Activated CD4-positive, alpha-beta T cell treated with anti-CD3 and anti-CD28 coated beads, Interleukin-2, amount 50 U/mL, for 48 hours (primary cell): ENCODE results near the gene ARG2.
A peak's percentile ranks its signal among the peaks of the same experiment; 100 is the strongest.
"Not testable (repeated sequence)": the region's sequence is repeated elsewhere in the genome, so short reads cannot be mapped to it uniquely, and the experiment has no call there.

Experiments used
- DNase-seq, 2 experiments: peaks; one replicate each; pipeline ENCODE4 v3.0.0-alpha.2; 2020

Gene ARG2

DNA sequence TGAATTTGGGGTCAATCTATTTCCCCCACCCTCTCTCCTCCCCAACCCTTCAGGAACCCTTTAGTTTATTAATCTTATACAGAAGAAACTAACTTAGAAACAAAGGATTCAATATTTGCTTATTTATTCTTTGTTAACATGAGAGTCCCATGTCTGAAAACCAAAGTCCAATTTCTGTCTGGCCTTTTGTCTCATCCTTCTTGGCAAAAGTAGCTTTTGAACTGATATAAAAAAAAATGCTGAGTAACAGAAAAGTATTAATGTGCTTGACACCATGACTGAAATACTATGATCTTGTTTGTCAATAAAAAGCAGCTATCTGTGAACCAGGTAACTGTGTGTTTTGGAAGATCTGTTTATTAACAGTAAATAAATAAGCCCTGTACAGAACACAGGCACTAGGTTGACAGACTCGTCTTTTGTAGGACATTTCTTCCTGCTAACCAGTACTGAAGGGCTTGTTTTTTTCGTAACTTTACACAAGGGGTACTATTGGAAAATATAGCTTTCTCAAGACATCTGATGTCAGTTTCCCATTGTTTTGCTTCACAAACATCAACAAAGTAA lies 30.4 kb upstream of the ARG2 start:
- DNase-seq = no peak

DNA sequence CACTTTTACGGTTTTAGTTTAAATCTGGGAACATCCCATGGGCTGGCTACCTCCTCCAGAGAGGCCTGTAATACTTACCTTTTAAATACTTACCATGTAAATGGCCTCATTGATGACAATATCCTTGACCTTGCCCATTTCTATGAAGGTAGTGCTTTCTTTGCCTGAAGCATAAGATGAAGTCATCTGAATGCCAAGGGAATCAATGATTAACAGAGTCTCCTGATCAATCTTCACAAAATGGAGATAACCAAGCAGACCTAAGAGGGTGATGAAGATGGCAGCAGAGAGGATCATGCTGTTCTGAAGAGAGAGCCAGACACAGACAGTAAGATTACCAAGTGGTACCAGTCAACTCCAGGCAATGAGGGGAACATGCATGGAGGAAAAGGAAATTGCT lies 26.1 kb upstream of the ARG2 start:
- DNase-seq = not testable (repeated sequence)

DNA sequence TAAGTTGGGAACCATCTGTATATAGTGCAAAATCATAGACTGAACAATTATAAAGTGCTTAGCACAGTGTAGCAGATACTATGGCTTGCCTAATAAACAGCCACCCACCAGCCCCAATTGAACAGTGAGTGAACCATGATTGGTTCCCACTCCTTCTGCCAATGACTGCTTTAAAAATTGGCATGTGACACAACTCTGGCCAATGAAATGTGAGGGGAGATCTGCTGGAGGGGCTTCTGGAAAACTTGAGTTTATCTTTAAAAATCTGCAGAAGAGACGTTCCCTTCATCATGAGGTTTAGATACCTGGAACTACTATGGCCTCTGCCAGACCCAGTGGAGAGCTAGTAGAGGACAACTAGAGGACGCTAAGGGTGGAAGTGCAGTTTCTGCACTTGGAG lies 24.3 kb upstream of the ARG2 start:
- no peak for DNase-seq

DNA sequence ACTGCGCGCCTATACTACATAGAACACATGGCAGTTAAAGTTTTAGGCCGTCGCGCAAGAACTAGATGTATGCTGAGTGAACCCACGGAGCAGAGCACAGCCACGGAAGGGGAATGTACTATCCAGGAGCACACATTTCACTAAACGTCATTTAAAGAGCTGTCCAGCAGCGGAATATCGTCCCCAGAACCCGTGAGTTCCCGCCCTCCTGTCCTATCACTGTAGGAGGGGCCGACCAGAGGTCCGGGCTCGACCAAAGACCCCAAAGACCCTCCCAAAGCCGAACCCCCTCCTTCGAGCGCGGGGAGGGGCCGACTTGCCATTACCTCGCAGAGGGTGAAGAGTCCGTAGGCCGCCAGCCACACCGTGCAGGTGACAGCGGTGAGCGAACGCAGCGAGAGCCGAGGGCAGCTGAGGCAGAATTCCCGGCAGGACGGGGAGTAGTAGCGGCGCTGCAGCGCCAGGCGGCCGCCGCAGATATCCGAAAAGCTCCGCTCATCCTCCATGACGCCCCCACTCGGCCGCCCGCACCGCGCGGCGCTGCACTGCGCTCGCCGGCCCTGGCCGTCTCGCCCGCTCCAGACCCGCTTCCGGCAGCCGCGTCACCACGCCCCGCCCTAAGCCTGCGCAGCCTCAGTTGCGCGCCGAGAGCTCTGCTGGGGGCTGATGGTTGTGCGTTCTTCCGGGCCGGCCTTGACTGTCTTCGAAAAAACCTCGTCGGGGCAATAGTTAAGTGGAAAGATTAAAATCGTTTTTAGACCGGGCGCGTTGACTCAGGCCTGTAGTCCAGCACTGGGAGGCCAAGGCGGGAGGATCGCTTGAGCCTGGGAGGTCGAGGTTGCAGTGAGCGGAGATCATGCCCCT lies 19.8 kb upstream of the ARG2 start, which contains the start of gene PIGH:
Gene PIGH (minus strand): TSS at position 571 of the 864 bp plus-strand sequence. CDS start 65 bp downstream, at position 506.
- DNase-seq = peak; percentile 96

DNA sequence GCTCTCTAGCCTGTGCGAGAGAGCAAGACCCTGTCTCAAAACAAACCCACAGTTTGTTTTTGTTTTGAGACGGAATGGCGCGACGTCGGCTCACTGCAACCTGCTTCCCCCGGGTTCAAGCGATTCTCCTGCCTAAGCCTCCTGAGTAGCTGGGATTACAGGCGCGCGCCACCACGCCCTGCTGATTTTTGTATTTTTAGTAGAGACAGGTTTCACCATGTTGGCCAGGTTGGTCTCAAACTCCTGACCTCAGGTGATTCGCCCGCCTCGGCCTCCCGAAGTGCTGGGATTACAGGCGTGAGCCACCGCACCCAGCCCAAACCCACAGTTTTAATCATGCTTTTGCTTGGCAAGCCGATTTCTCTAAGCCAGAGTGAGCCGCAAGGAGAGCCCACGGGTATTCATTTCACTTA lies 19.2 kb upstream of the ARG2 start:
- not testable (repeated sequence) for DNase-seq

DNA sequence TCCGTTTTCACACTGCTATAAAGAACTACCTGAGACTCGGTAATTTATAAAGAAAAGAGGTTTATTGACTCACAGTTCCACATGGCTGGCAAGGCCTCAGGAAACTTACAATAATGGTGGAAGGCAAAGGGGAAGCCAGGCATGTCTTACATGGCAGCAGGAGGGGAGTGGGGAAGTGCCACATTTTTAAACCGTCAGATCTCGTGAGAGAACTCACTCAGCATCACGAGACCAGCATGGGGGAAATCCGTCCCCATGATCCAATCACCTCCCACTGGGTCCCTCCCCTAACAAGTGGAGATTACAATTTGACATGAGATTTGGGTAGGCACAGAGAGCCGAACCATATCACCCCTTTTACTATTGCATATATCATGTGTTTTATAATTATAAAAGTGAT lies 17.6 kb upstream of the ARG2 start:
- DNase-seq = no peak

DNA sequence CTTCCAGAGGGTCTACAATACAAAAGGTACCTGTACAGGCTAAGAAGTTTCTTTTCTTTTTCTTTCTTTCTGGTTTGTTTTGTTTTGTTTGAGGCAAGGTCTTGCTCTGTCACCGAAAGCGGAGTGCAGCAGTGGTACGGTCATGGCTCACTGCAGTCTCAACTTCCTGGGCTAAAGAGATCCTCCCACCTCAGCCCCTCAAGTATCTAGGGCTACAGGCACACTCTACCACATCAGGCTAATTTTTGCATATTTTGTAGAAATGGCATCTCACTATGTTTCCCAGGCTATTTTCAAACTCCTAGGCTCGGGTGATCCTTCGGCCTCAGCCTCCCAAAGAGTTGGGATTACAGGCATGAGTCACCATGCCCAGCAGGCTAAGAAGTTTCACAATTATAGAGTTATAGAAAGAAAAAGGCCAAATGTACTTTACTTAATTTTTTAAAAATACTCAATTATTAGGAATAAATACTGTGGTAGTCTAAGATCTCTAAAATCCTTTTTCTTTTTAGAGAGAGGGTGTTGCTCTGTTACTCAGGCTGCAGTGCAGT lies 16.6 kb upstream of the ARG2 start:
- no peak for DNase-seq

DNA sequence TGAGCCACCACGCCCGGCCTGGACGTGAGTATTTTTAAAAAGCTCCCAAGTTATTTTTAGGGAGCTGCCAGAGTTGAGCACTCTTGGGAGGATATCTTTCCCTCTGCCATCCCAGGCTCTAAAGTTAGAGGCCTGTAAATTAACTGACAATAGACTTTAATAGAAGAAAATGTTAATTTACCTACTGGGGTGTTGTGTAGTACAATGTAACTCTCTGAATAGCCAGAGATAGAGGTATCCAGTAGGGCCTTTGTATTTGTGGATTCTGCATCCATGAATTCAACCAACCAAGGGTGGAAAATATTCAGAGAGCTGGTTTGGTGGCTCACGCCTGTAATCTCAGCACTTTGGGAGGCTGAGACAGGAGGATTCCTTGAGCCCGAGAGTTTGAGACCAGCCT lies 12.1 kb upstream of the ARG2 start:
- DNase-seq = no peak

DNA sequence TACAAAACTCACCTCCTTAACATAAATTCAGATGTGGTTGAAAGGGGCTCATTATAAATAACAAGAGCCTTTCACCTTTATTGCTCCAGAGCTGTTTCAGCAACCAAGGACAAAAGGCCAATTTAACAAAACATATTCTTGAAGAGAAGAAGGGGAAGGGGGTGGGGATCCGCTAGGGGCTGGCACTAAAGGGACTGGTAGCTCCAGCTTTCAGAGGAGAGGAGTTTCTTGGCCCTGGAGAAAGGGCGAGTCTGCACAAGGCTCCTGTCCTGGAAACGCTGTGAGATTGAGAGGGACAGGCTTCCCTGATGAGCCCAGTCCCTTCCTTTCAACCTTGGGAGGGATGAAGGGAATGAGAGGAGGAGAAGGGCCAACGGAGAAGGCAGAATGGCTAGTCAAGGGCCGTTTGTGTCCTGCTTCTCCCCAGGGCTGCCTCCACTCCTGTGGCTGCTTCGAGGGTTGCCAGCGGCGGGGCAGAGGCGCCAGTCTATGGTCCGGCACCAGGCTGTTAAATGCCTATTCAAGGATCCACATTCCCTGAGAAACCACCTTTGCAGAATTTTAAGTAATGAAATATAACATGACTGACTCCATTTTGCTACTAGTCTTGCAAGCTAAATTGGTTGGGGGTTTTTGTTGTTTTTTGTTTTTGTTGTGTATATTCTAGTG lies 9.9 kb upstream of the ARG2 start:
- no peak for DNase-seq

DNA sequence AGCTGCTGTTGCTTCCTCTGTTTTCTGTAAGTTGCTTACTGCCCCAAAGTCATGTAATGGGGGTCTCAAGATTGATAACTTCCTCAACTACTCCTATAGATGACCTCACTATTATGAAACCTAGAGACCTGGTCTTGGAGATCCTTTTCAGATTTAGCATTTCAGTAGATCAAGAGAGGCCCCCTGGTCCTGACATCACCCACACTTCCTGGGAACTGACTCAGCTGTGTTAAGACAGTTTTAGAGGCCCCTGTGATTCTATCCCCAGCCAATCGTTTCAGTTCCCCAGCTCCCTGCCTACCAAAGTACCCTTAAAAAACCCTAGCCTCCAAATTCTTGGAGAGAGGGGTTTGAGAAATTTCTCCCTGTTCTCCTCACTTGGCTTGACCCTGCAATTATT lies 9.2 kb upstream of the ARG2 start:
- no peak for DNase-seq

DNA sequence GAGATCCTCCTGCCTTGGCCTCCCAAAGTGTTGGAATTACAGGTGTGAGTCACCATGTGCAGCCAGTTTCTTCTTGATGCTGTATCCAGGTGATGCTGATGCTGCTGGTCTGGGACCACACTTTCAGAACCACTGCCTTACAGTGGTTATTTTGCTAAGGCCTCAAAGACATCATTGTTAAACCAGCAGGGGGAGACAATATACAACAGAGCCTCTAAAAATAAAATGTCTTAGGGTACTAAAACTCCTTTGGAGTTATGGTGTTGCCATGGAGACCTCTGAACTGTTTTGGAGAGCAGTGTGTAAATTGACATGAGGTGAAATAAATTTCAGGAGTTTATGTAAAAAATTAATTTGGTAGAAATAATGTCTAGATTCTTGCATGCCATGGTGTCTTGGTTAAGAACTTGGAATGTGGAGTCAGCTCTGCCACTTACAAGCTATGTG lies 1.1 kb upstream of the ARG2 start:
- no peak for DNase-seq

DNA sequence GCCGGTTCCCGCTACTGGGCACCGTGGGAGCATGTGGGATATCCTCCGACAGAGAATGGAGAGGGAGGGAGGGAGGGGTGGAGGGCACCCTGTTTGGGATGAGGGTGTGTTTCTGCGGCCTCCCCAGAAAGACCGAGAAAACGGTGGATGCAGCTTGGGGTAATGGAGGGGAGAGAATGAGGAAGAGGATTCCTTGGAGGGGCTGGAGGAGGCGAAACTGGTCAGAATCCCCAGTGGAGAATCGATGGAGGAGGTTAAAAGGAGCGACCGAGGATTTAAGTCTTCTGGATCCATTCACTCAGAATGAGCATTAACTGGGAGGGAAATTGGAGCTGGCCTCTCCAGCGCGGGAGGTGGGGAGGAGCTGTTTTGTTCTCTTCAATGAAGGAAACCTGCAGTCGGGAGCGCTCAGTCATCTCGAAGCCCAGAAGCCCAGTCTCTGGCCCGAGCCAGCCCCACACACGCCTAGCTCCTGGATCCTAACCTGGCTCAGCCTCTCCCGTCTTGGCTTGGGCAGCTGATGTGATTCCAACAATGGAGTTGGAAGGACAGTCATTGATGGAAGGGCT lies 581 bp downstream of the ARG2 start:
- peak in 1 of 2 experiments; percentile 18 for DNase-seq

DNA sequence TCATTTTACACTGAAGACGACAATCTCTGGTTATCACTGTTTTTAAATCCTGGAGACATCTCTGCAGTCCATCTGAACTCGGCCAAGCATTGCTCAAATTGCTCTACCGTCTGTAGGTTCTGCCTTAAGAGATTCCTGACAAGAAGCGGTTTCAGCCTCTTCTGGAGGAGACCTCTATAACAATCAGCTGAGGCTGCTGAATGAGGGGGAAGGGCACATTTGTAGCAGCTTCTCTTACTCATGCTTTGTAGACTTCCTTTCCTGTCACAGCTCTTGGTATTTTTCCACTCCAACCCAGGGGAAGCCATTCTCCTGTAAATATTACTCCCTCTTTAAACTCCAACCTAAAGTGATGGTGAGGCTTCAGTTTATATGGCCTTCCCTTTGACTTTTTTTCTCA lies 3.0 kb downstream of the ARG2 start:
- no peak for DNase-seq

DNA sequence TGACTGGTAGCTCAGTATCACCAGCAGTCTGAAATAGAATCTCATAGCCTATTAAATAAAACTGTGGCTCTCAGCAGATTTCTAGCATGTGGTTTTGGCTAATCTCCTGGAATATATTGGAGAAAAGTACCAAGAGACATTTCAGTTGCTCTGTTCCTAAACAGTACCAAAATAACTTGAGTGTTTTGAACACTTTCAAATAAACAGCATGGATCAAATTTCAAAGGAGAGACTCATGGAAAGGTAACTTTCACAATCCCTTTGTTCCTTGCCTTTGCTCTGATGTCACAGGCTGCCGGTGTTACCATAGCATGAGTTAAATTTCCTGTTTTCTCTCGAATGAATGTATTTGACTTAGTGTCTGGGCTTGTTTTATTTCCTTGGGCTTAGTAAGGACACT lies 3.4 kb downstream of the ARG2 start:
- DNase-seq = no peak

DNA sequence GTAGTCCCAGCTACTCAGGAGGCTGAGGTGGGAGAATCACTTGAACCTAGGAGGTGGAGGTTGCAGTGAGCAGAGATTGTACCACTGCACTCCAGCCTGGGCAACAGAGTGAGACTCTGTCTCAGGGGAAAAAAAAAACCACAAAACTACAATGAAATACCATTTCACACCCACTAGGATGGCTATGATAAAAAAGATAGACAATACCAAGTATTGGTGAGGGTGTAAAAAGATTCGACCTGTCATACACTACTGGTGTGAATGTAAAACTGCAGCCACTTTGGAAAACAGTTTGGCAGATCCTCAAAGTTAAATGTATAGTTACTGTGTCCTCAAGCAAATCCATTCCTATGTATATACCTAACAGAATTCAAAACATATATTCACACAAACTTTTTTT lies 6.4 kb downstream of the ARG2 start:
- DNase-seq = not testable (repeated sequence)

DNA sequence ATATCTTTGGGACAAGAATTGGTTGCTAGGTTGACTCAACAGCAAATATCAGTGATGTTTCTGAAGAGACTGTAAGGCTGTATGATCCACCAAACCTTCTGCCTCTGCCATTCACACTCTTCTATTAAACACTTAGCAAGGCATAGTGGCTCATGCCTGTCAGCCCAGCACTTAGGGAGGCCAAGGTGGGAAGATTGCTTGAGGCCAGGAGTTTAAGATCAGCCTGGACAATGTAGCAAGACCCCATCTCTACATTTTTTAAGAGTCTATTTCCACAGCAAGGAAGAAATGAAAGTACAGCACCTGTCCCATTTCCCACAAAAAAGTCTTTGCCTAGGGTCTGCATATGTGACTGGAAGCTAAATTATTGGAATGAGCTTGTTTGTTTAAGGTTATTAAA lies 7.8 kb downstream of the ARG2 start:
- no peak for DNase-seq

DNA sequence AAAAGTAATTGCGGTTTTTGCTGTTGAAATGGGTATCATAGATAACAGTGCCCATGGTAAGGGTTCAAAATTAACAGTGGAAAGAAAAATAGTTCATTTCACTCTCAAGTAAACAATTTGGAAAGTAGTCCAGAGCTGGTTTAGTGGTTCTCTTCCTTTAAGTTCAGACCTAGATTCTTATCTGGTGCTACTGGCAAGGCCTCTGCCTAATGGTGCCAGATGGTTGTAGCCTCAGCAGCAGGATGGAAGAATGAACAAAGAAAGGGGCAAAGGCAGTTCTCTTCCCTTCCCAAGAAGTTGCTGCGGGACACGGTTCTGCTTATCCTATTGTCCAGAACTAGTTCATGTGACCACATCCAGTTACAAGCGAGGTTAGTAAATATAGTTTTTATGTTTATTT lies 10.5 kb downstream of the ARG2 start:
- no peak for DNase-seq

DNA sequence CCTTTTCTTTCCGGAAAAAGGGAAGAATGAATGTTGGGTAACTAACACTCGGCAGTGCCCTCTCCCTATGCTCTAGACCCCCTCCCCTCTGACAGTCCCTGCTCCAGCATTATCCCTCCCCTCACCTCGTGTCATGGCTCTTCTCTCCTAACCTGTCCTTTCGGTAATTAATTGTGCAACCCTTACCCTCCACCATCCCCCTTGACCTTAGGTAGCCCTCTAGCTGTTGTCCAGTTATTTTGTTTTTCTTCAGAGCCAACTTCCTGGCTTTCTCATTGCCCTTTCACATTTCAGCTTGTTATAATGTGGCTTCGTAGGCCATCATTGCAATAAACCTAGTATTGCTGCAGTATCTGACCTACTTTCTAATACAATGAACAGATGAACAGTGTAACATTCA lies 11.2 kb downstream of the ARG2 start:
- DNase-seq = no peak

DNA sequence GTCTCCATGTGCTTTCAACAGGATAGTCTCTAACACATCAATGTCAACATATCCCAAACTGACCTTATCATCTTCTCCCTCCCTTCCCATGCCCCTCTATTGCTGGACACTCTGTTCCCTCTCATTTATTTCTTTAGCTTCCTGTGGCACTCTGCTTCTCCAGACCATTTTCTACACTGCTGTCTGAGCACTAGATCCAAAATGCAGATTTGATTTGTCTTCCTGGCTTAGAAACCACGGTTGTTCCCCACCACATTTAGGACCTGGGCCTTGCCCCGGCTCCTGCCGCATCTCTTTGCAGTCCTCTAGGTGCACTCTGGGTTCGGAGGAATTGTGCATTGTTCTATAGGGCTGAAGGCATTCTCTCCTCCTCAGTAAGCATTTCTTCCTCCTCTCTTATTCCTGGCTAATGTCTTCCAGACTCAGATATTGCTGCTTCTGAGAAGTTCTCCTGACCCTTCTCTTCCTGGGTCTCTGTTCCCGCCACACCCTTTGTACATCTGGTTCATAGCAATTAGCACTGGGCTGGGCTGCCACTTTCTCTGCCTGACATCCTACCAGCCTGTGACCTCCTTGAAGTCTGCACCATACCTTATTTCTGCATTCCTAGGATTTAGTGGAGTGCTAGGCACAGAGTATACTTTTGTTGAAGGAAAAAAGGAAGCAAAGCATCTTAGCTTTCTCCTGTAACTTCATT lies 13.9 kb downstream of the ARG2 start:
- no peak for DNase-seq

DNA sequence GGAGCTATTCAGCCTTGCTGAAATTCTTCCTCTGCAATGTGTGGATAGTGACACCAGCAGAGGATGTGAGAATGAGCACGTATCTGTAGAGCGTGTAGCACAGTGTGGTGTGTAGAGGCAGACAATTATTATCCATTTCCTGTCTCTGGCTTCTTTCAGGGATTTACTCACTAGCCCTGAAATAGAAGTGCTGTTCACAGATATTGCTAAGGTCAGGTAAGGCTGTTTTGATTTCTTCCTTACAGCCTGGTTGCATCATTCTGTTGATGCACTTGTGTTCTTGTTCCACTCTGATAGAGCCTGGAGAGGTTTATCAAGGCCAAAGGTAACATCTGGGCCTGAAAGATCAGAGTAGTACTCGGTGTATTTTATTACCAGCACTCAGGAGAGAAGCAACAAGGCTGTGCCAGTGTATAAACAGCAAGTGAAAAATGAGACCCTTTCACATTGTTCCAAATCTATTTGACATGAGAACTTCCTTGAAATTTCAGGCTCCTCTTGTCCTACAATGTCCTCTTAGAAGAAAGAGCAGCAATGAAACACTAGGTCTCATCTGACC lies 16.7 kb downstream of the ARG2 start:
- DNase-seq = no peak

DNA sequence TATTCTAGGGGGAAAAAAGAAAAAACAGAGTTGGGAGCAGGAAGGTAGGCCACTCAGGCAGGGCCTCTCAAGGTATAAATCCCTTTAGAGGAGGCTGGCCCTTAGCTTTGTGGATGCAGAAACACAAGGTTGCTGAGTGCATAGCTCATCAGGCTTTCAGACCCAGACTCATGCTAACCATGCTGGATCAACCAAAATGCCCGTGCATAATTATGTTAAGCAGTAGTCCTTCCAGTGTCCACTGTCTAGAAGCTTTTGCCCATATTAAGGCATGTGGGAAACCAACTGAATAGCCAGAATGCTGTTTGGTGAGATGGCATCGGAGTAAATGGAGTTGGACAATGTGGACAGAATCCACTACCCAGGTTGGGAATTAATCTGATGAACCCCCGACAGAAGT lies 18.9 kb downstream of the ARG2 start:
- no peak for DNase-seq

DNA sequence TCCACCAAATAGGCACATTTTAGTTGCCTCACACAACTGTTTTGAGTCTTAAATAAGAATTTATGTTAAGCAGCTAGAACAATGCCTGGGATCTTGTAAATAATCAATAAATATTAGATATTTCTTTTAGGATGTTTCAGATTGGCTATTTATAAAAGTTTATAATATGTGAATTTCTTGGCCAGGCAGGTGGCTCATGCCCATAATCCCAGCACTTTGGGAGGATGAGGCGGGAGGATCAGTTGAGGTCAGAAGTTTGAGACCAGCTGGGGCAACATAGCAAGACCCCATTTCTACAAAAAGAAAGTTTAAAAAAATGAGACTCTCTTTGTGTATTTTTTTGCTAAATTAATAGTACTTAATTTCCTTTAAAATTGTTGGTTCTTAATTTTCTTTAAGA lies 21.8 kb downstream of the ARG2 start:
- no peak for DNase-seq
